ENCODE data around the gene GTPBP2. TPM values are rescaled to one million over a fixed set of nuclear protein-coding genes. Genes with fewer than 3 reads are reported as not detected.

The GTPBP2 gene
- total RNA-seq (2014; rRNA removed; shearing (Covaris generic)) (46.4 and 55.9 TPM in 2 replicates), polyA plus RNA-seq (2016; fragmentation: Nextera tagmentation; extraction: Ambion mirVana) (14.9 and 17.5 TPM in 2 replicates)
- long read RNA-seq, partial matches to known transcripts: 3 of 3 reads
- long read RNA-seq, other reads (novel, unspliced or antisense): 0 of 3 reads

- TF ChIP-seq CREB1 (CRISPR knock-in tag; IDR thresholded peaks at IDR 0.05; ENCODE audit: low read depth) (peak; percentile 92), ZNF462 (CRISPR knock-in tag; IDR thresholded peaks at IDR 0.05) (no peak), REST (IDR thresholded peaks at IDR 0.05; ENCODE audit: unreplicated experiment) (no peak), POLR2AphosphoS5 (IDR thresholded peaks at IDR 0.05; ENCODE audit: low read depth) (peak; percentile 13; the same call in 1 of the 2 replicates), EZH2phosphoT487 (IDR thresholded peaks at IDR 0.05; ENCODE audit: unreplicated experiment) (no peak), ZNF331 (CRISPR knock-in tag; IDR thresholded peaks at IDR 0.05; ENCODE audit: low read depth) (no peak), EZH2 (IDR thresholded peaks at IDR 0.05; ENCODE audit: low read depth, unreplicated experiment) (no peak), STAT1 (IDR thresholded peaks at IDR 0.05; ENCODE audit: unreplicated experiment) (no peak), ETS1 (IDR thresholded peaks at IDR 0.05) (peak; percentile 97)
- H3K27me3 ChIP-seq (ENCODE audit: insufficient read depth): no peaks in the 10 kb centered on the region
- H3K4me3 ChIP-seq: peak within 1 kb of the TSS; percentile 86
- peaks cover 7% of the 10 kb centered on the region for H4K20me1 ChIP-seq (replicated peaks; ENCODE audit: insufficient read depth)
- 0 out of 2 replicates have a peak, but pooled peaks cover 10% of the 10 kb centered on the region for H3F3A ChIP-seq (replicated peaks; ENCODE audit: low read depth)
- peak within 1 kb of the TSS; percentile 91 for H2AFZ ChIP-seq
- peaks cover 6% of the 10 kb centered on the region for H3K27me3 Mint-ChIP-seq (ENCODE audit: insufficient read depth, low read depth, poor library complexity)
- peak within 1 kb of the TSS; percentile 91 for H3K27ac ChIP-seq (ENCODE audit: low read depth)
- no peaks in the 10 kb centered on the region for H3K9me2 ChIP-seq (ENCODE audit: insufficient read depth)
- H3K4me1 ChIP-seq (ENCODE audit: insufficient read depth): no peaks in the 10 kb centered on the region
- peaks cover 19% of the 10 kb centered on the region for H3K79me2 ChIP-seq (replicated peaks; ENCODE audit: insufficient read depth)
- H3K36me3 ChIP-seq (ENCODE audit: insufficient read depth): peaks cover 3% of the 10 kb centered on the region; the same call in 1 of the 2 replicates
- no peaks in the 10 kb centered on the region for H3K9me3 Mint-ChIP-seq
- H3K4me3 Mint-ChIP-seq: peak within 1 kb of the TSS; percentile 96
- peak; percentile 100 for DNase-seq (ENCODE audit: low spot score)
- peak; percentile 87 for ATAC-seq
- H3K27ac Mint-ChIP-seq: peak within 1 kb of the TSS; percentile 100
- H3K4me2 ChIP-seq: peak within 1 kb of the TSS; percentile 93
- H3K4me1 Mint-ChIP-seq: peaks cover 11% of the 10 kb centered on the region
- H3K36me3 Mint-ChIP-seq (ENCODE audit: low read depth): peaks cover 30% of the 10 kb centered on the region
These were observed at the start of gene GTPBP2 for GRCh38 chr6:43629104-43629504. Gene GTPBP2, minus strand, starts transcription at chr6:43629264. Its CDS starts 102 bp downstream, at chr6:43629162.
